Amygdala (tissue), 56 donors: ENCODE measurements around the gene UBA7.
A peak's percentile ranks its signal among the peaks of the same experiment; 100 is the strongest.

ENCODE experiments used
- DNase-seq, 56 donors: peaks; one replicate each; lab custom pipeline; 2025; lab: John Stamatoyannopoulos, UW

The UBA7 gene

DNA sequence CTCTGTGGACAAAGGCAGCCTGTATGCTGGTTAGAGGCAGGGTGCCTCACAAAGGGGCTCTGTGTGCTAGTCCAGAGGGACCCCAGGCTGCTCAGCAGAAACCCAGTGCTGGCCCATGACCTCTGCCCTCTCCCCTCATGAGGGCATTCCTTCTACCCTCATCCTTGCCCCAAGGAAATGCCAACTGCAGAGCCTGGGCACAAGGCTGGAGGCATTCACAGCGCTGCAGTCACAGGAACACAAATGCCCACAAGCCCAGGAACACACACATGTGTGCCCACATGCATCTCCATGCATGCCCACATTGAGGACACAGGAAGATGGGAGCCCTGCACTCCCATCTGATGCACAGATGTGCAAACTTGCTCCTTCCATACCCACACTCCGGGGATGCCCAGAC lies 6.9 kb downstream of the UBA7 start:
- no peak for DNase-seq

- peak in 16 of 56 donors; percentile 7 to 63 (median 28) for DNase-seq
Observed at GRCh38 chr3:49805897-49806701, 7.7 kb downstream of the UBA7 start.

DNA sequence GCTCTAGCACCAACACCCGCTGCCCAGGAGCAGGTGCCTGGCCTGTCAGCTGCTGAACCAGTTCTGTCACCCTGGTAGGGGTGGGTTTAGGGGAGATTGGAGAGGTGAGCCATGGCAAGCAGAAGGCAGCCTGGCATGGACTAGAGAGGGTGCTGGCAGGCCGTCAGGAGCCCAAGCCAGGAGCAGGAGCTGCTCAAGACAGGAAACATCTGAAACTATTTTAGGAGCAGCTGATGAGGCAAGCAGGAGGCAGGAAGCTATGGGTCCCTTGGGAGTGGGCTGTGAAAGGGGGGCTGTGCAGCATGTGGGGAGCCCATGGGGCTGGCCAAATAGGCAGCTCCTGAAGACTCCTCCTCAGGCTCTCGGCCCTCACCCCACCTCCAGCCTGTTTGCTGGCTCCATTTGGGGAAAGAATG lies 8.4 kb downstream of the UBA7 start:
- peak in 28 of 56 donors; percentile 10 to 68 (median 31) for DNase-seq

GRCh38 chr3:49804141-49805041 lies 9.4 kb downstream of the UBA7 start:
- DNase-seq: no peak

- DNase-seq: peak in 6 of 56 donors; percentile 54 to 73 (median 64)
Observed at GRCh38 chr3:49803465-49804140, 10.2 kb downstream of the UBA7 start.

- peak in 55 of 56 donors; percentile 23 to 89 (median 75) for DNase-seq
Observed at GRCh38 chr3:49802719-49803464, 10.9 kb downstream of the UBA7 start, which contains the start of gene INKA1. TSS of gene INKA1 (plus strand) at chr3:49803261. CDS start at chr3:49803393, 132 bp downstream.

- no peak for DNase-seq
Observed at GRCh38 chr3:49801160-49801559, 12.6 kb downstream of the UBA7 start.

DNA sequence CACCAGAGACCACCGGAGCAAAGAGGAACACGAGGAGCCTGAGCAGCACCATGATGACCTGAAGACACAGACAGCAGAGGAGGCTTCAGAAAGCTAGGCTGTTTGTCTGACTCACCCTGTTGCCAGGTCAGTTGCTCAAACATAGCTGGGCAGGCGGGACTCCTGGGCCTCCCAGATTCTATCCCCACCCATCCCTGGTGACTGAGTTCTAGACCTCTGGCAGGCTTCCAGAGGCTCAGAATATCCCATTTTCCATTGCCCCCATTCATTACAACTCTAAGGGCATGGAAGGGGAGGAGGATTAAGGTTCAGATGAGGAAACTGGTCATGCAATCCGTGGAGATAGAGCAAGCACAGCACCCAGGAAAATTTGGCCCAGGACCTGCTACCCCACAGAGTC lies 14.0 kb downstream of the UBA7 start, which contains the start of gene CDHR4:
Gene CDHR4, minus strand, starts transcription at position 113 of the 400 bp plus-strand sequence. Its CDS starts 61 bp downstream, at position 52.
- no peak for DNase-seq

DNA sequence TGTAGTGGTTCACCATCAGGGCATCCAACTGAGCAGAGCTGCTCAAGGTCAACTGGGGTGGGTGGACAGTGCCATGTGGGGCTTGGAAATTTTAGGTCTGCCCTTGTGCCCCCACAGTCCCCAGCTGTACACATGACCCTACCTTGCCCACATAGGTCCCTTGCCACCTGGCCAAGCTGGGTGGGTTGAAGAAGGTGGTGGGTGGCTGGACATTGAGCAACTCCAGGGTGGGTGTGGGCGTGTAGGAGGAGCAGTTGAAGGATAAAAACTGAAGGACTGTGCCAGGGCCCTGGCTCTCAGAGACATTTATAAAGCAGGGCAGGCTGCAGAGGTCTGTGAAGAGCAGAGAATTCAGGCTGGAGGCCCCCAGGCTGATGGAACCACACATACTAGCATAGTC lies 14.6 kb downstream of the UBA7 start:
- DNase-seq: no peak

DNA sequence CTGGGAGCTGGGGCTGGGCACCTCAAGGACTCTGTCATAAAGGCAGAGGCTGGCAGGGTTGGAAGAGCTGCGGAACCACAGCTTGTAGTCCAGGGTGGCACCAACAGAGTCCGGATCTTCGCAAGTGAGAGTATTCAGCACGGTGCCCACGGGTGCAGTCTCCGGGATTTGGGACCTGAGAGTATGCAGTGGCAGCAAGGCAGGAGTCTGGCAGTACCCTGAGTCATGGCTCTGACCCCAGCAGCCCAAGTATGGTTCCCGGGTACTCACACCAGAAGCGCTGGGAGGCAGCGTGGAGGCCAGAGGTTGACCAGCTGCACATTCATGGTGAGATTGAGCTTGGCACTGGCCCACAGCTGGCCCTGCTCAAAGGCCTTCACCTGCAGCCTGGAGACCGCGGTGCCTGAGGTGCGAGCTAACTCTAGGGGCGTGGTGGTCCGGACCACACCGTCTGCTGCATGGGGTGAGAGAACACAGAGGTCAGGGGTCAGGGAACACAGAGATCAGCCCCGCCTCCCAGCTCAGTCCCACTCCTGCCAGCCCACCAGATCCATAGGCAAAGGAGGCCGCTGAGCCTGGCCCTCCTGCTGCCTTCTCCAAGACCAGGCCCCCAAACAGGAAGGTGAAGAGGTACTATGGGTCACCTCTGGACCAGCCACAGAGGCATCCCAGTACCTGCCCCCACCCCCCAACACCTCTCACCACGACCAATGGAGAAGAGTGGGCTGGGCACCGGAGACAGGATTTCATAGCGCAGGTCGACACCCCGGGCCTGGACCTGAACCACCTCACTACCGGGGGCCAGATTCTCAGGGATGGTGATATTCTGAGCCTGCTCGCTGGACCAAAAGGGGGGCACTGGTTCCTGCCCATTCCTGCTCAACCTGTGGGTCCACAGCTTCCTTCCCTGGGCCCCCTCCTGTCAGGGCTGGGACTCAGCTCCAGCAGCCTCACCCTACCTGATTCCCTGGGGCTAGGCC lies 18.5 kb downstream of the UBA7 start:
- DNase-seq: no peak

DNA sequence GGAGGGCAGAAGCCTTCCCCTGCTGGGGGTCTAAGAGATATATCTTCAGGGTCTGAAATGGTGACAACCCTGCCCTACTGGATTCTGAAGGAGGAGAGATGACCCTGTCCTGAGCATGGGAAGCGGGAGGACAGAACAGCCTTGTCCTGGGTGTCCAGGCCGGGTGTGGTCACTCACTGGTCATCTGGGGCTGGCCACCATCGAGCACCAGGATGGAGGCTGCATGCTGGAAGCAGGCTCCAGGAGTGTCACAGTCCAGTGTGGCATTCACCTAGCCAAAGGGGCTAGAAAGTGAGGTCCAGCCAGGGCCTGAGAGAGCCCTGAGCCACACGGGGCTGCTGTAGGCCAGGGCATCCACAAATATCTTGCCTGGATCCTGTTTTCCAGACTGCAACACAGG lies 19.3 kb downstream of the UBA7 start:
- DNase-seq: no peak

GRCh38 chr3:49793486-49794085 lies 20.2 kb downstream of the UBA7 start:
- no peak for DNase-seq

GRCh38 chr3:49792371-49793150 lies 21.2 kb downstream of the UBA7 start:
- DNase-seq: no peak

GRCh38 chr3:49791571-49791970 lies 22.2 kb downstream of the UBA7 start:
- no peak for DNase-seq

- DNase-seq: no peak
Observed at GRCh38 chr3:49790626-49791411, 22.9 kb downstream of the UBA7 start.

DNA sequence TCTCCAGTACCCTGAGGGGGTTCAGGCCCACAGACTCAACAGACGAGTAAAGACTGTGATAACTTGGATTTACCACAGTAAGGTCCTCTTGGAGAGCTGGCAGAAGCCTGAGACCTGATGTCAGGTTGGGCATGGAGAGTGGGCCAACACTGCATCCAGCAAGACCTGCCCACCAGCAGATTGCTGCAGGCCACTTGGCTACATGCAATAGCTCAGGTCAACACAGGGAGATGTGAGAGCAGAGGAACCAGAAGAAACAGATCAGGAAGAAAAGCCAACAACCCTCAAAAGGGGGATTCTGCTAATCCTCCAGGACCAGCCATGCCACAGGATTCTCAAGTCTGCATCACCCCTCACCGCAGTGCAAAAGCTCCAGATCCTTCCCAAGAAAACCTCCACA lies 25.7 kb downstream of the UBA7 start:
- DNase-seq: no peak

GRCh38 chr3:49787536-49787935 lies 26.2 kb downstream of the UBA7 start:
- no peak for DNase-seq
